GM23338 (cell line): Measurements from ENCODE around the gene ACTG1. TPM values are rescaled to one million over a fixed set of nuclear protein-coding genes. Genes with fewer than 3 reads are reported as not detected.

Experiments
- ATAC-seq: fragments of 200-7000 bp; cut with Tn5 transposase; 3 replicates; pipeline ENCODE4 v1.9.1; 2020
- DNase-seq: peaks from one replicate; pipeline ENCODE4 v3.0.0-alpha.2; 2015; ENCODE audit warnings: low spot score
- H2AFZ ChIP-seq: fragments of 200-600 bp; sonication (generic); 2 replicates; pipeline ENCODE4 v1.8.0; 2016; ENCODE audit warnings: antibody characterized with exemption, mild to moderate bottlenecking, moderate library complexity
- H3F3A ChIP-seq: fragments of 200-600 bp; sonication (generic); replicated peaks from 2 replicates; pipeline ENCODE4 v1.8.0; 2017; ENCODE audit warnings: antibody characterized with exemption, mixed run types, low read depth
- H3K27ac ChIP-seq: fragments of 200-600 bp; sonication (generic); 2 replicates; pipeline ENCODE4 v1.6.1; 2016; ENCODE audit warnings: low read depth
- H3K27me3 ChIP-seq: fragments of 200-600 bp; sonication (generic); 2 replicates; pipeline ENCODE4 v1.8.0; 2016; ENCODE audit warnings: mild to moderate bottlenecking, mixed run types, moderate library complexity; ENCODE audit not compliant: insufficient read depth
- H3K36me3 ChIP-seq: fragments of 200-600 bp; sonication (generic); 2 replicates; pipeline ENCODE4 v1.8.0; 2016; ENCODE audit warnings: mild to moderate bottlenecking; ENCODE audit not compliant: insufficient read depth
- H3K4me1 ChIP-seq: fragments of 200-600 bp; sonication (generic); 2 replicates; pipeline ENCODE4 v1.8.0; 2016; ENCODE audit warnings: mild to moderate bottlenecking, moderate library complexity; ENCODE audit not compliant: insufficient read depth
- H3K4me2 ChIP-seq: fragments of 200-600 bp; sonication (generic); 2 replicates; pipeline ENCODE4 v1.7.1; 2017; ENCODE audit warnings: mixed run types
- H3K4me3 ChIP-seq: fragments of 200-600 bp; sonication (generic); 2 replicates; pipeline ENCODE4 v1.6.1; 2016; ENCODE audit warnings: mixed run types
- H3K79me2 ChIP-seq: fragments of 200-600 bp; sonication (generic); replicated peaks from 2 replicates; pipeline ENCODE4 v1.8.0; 2017; ENCODE audit warnings: mild to moderate bottlenecking; ENCODE audit not compliant: insufficient read depth
- H3K9me2 ChIP-seq: fragments of 200-600 bp; sonication (generic); 2 replicates; pipeline ENCODE4 v1.8.0; 2017; ENCODE audit not compliant: insufficient read depth
- H4K20me1 ChIP-seq: fragments of 200-600 bp; sonication (generic); replicated peaks from 2 replicates; pipeline ENCODE4 v1.8.0; 2017; ENCODE audit warnings: mild to moderate bottlenecking; ENCODE audit not compliant: insufficient read depth
- H3K27ac Mint-ChIP-seq: 2 replicates; pipeline ENCODE4 v1.8.0; 2020; ENCODE audit warnings: inconsistent platforms, mild to moderate bottlenecking, moderate library complexity, mixed read lengths
- H3K27me3 Mint-ChIP-seq: 3 replicates; pipeline ENCODE4 v1.8.0; 2022; ENCODE audit warnings: low read depth, mild to moderate bottlenecking, moderate library complexity, mixed read lengths, inconsistent platforms; ENCODE audit not compliant: insufficient read depth, poor library complexity
- H3K36me3 Mint-ChIP-seq: 3 replicates; pipeline ENCODE4 v1.8.0; 2021; ENCODE audit warnings: low read depth, mild to moderate bottlenecking, inconsistent platforms, moderate library complexity, mixed read lengths
- H3K4me1 Mint-ChIP-seq: 3 replicates; pipeline ENCODE4 v1.8.0; 2020; ENCODE audit warnings: mild to moderate bottlenecking, inconsistent platforms, mixed read lengths
- H3K4me3 Mint-ChIP-seq: 3 replicates; pipeline ENCODE4 v1.8.0; 2021; ENCODE audit warnings: moderate library complexity, mild to moderate bottlenecking, inconsistent platforms, mixed read lengths
- H3K9me3 Mint-ChIP-seq: 3 replicates; pipeline ENCODE4 v1.8.0; 2020; ENCODE audit warnings: moderate library complexity, mild to moderate bottlenecking, inconsistent platforms, mixed read lengths
- CREB1 ChIP-seq: fragments of 250-450 bp; sonication (Bioruptor Pico); IDR thresholded peaks from 2 replicates; pipeline ENCODE4 v1.5.0; 2020; ENCODE audit warnings: low read depth, mild to moderate bottlenecking, moderate library complexity
- CTCF ChIP-seq, 2 experiments: fragments of 200-600 bp in 1 of 2; sonication (generic) in 1 of 2; conservative IDR thresholded peaks; 2 replicates each; pipeline versions ENCODE4 v1.5.1 to v1.6.1; 2016 to 2017; ENCODE audit warnings: antibody characterized with exemption in 2 of 2, low read depth in 2 of 2, mild to moderate bottlenecking in 2 of 2, moderate library complexity in 1 of 2
- ETS1 ChIP-seq: IDR thresholded peaks from 2 replicates; pipeline ENCODE4 v1.6.1; 2016; ENCODE audit warnings: antibody characterized with exemption
- EZH2 ChIP-seq: fragments of 200-600 bp; sonication (generic); IDR thresholded peaks from one replicate; pipeline ENCODE4 v1.8.0; 2017; ENCODE audit warnings: antibody characterized with exemption, mild to moderate bottlenecking, low read depth; ENCODE audit not compliant: unreplicated experiment
- EZH2phosphoT487 ChIP-seq: fragments of 200-600 bp; sonication (generic); IDR thresholded peaks from one replicate; pipeline ENCODE4 v1.8.1; 2018; ENCODE audit warnings: antibody characterized with exemption; ENCODE audit not compliant: unreplicated experiment
- JUNB ChIP-seq: IDR thresholded peaks from one replicate; pipeline ENCODE4 v1.6.1; 2016; ENCODE audit warnings: antibody characterized with exemption; ENCODE audit not compliant: unreplicated experiment
- NANOG ChIP-seq: IDR thresholded peaks from 2 replicates; pipeline ENCODE4 v1.6.1; 2016; ENCODE audit warnings: antibody characterized with exemption, borderline replicate concordance
- POLR2AphosphoS5 ChIP-seq: IDR thresholded peaks from 2 replicates; pipeline ENCODE4 v1.6.1; 2016; ENCODE audit warnings: antibody characterized with exemption, low read depth
- REST ChIP-seq: IDR thresholded peaks from one replicate; pipeline ENCODE4 v1.6.1; 2018; ENCODE audit warnings: antibody characterized with exemption; ENCODE audit not compliant: unreplicated experiment
- STAT1 ChIP-seq: IDR thresholded peaks from one replicate; pipeline ENCODE4 v1.6.1; 2016; ENCODE audit warnings: antibody characterized with exemption; ENCODE audit not compliant: unreplicated experiment
- ZNF114 ChIP-seq: fragments of 250-450 bp; sonication (Bioruptor Pico); IDR thresholded peaks from 2 replicates; pipeline ENCODE4 v1.5.0; 2020; ENCODE audit warnings: mild to moderate bottlenecking, moderate library complexity
- ZNF331 ChIP-seq: fragments of 250-450 bp; sonication (Bioruptor Pico); IDR thresholded peaks from 2 replicates; pipeline ENCODE4 v1.5.0; 2020; ENCODE audit warnings: low read depth, mild to moderate bottlenecking, moderate library complexity
- ZNF462 ChIP-seq: fragments of 250-450 bp; sonication (Bioruptor Pico); IDR thresholded peaks from 2 replicates; pipeline ENCODE4 v1.5.0; 2020; ENCODE audit warnings: mild to moderate bottlenecking, moderate library complexity
- polyA plus RNA-seq: library from polyadenylated mRNA; unstranded; fragments of >200 nt; fragmentation: Nextera tagmentation; extraction: Ambion mirVana; gene quantifications from 2 replicates; pipeline ENCODE4 v1.2.1, GENCODE V29; 2016
- total RNA-seq: library from RNA; depleted of rRNA; stranded (reverse); fragments of >200 nt; shearing (Covaris generic); gene quantifications from 2 replicates; pipeline ENCODE4 v1.2.3, GENCODE V29; 2014

Gene ACTG1
- total and polyA plus RNA-seq, 2 experiments from 2014 or later: 1,867 to 4,739 TPM

- Histone ChIP-seq H3K4me2 (no peak overlapping the region), H3K27ac (no peak overlapping the region), H3K27me3 (no peaks in the 10 kb centered on the region), H3K79me2 (no peaks in the 10 kb centered on the region), H2AFZ (no peak overlapping the region), H3K9me2 (no peaks in the 10 kb centered on the region), H3K4me1 (no peaks in the 10 kb centered on the region), H3K36me3 (no peaks in the 10 kb centered on the region; the same call in 1 of the 2 replicates), H3F3A (no peaks in the 10 kb centered on the region), H4K20me1 (no peaks in the 10 kb centered on the region), H3K4me3 (no peak overlapping the region)
- peaks cover 6% of the 10 kb centered on the region for H3K27me3 Mint-ChIP-seq
- no peaks in the 10 kb centered on the region for H3K4me1 Mint-ChIP-seq
- no peak for TF ChIP-seq ZNF331 (CRISPR knock-in tag)
- no peak for TF ChIP-seq EZH2phosphoT487
- TF ChIP-seq REST: no peak
- no peak for TF ChIP-seq EZH2
- TF ChIP-seq ETS1: no peak
- no peak for TF ChIP-seq CREB1
- no peak for TF ChIP-seq NANOG
- no peak for TF ChIP-seq JUNB
- no peak for TF ChIP-seq POLR2AphosphoS5
- no peak for TF ChIP-seq CTCF (conservative IDR thresholded peaks at IDR 0.05; ENCODE audit: low read depth in 2 of 2)
- TF ChIP-seq ZNF462 (CRISPR knock-in tag): no peak
- no peak for TF ChIP-seq STAT1
- TF ChIP-seq ZNF114 (CRISPR knock-in tag): no peak
- ATAC-seq: no peak
- DNase-seq: no peak
- no peak overlapping the region for H3K27ac Mint-ChIP-seq
- peaks cover 21% of the 10 kb centered on the region for H3K36me3 Mint-ChIP-seq
- no peak overlapping the region for H3K4me3 Mint-ChIP-seq
- H3K9me3 Mint-ChIP-seq: no peaks in the 10 kb centered on the region
Observed at GRCh38 chr17:81543756-81544155, 31.2 kb upstream of the ACTG1 start.
